Astrocyte (in vitro differentiated cells and primary cell): Measurements from ENCODE around the gene PSG1. TPM values are rescaled to one million over a fixed set of nuclear protein-coding genes. Genes with fewer than 3 reads are reported as not detected.
"Not testable (repeated sequence)": the region's sequence is repeated elsewhere in the genome, so short reads cannot be mapped to it uniquely, and the experiment has no call there.

ENCODE experiments used
- DNase-seq: peaks from one replicate; pipeline ENCODE4 v3.0.0-alpha.2; 2010; ENCODE audit warnings: low read depth
- FAIRE-seq: peaks from 2 replicates; lab custom pipeline; 2011; peaks lifted over from hg19 to GRCh38; lab: Jason Lieb, UNC
- H2AFZ ChIP-seq: 2 replicates; pipeline ENCODE4 v1.6.0; 2012; ENCODE audit warnings: low read depth, low read length, inconsistent platforms
- H3K27ac ChIP-seq: 2 replicates; pipeline ENCODE4 v1.5.1; 2011; ENCODE audit warnings: low read depth, low read length, inconsistent platforms
- H3K27me3 ChIP-seq: 2 replicates; pipeline ENCODE4 v1.6.0; 2011; ENCODE audit warnings: low read length, inconsistent platforms; ENCODE audit not compliant: insufficient read depth
- H3K36me3 ChIP-seq: 2 replicates; pipeline ENCODE4 v1.5.1; 2011; ENCODE audit warnings: low read length, inconsistent platforms; ENCODE audit not compliant: insufficient read depth
- H3K4me1 ChIP-seq: 2 replicates; pipeline ENCODE4 v1.5.1; 2011; ENCODE audit warnings: low read length, inconsistent platforms; ENCODE audit not compliant: insufficient read depth
- H3K4me2 ChIP-seq: 2 replicates; pipeline ENCODE4 v1.6.0; 2012; ENCODE audit warnings: low read length, inconsistent platforms
- H3K4me3 ChIP-seq: 2 replicates; pipeline ENCODE4 v1.5.1; 2011; ENCODE audit warnings: low read depth, mild to moderate bottlenecking, low read length, inconsistent platforms; ENCODE audit not compliant: insufficient read depth
- H3K79me2 ChIP-seq: 2 replicates; pipeline ENCODE4 v1.6.0; 2012; ENCODE audit warnings: mild to moderate bottlenecking, low read length, inconsistent platforms; ENCODE audit not compliant: insufficient read depth
- H3K9ac ChIP-seq: 2 replicates; pipeline ENCODE4 v1.6.0; 2012; ENCODE audit warnings: mild to moderate bottlenecking, low read length, inconsistent platforms
- H3K9me3 ChIP-seq: 2 replicates; pipeline ENCODE4 v1.5.1; 2012; ENCODE audit warnings: low read depth, mild to moderate bottlenecking, low read length, inconsistent platforms; ENCODE audit not compliant: insufficient read depth
- H4K20me1 ChIP-seq: 2 replicates; pipeline ENCODE4 v1.6.0; 2012; ENCODE audit warnings: low read length, inconsistent platforms; ENCODE audit not compliant: insufficient read depth
- H3K27ac Mint-ChIP-seq: one replicate; pipeline ENCODE4 v1.8.0; 2021; ENCODE audit warnings: mild to moderate bottlenecking, mixed read lengths; ENCODE audit not compliant: unreplicated experiment
- H3K27me3 Mint-ChIP-seq: one replicate; pipeline ENCODE4 v1.8.0; 2021; ENCODE audit warnings: low read depth, mixed read lengths; ENCODE audit not compliant: unreplicated experiment
- H3K36me3 Mint-ChIP-seq: one replicate; pipeline ENCODE4 v1.8.0; 2021; ENCODE audit warnings: low read depth, mixed read lengths; ENCODE audit not compliant: unreplicated experiment
- H3K4me1 Mint-ChIP-seq: one replicate; pipeline ENCODE4 v1.8.0; 2021; ENCODE audit warnings: low read depth, mixed read lengths; ENCODE audit not compliant: unreplicated experiment
- H3K4me3 Mint-ChIP-seq: one replicate; pipeline ENCODE4 v1.8.0; 2021; ENCODE audit warnings: mild to moderate bottlenecking, moderate library complexity, mixed read lengths; ENCODE audit not compliant: unreplicated experiment
- H3K9me3 Mint-ChIP-seq: one replicate; pipeline ENCODE4 v1.8.0; 2021; ENCODE audit warnings: mild to moderate bottlenecking, mixed read lengths; ENCODE audit not compliant: unreplicated experiment
- CTCF ChIP-seq: IDR thresholded peaks from 2 replicates; pipeline ENCODE4 v1.5.1; 2011; ENCODE audit warnings: low read depth, mild to moderate bottlenecking, inconsistent platforms, low read length, moderate library complexity; ENCODE audit not compliant: insufficient read depth
- EZH2 ChIP-seq: IDR thresholded peaks from 2 replicates; pipeline ENCODE4 v1.6.1; 2012; ENCODE audit warnings: mild to moderate bottlenecking, low read length, inconsistent platforms; ENCODE audit not compliant: insufficient read depth
- total RNA-seq: library from RNA; stranded (reverse); gene quantifications from 2 replicates; pipeline ENCODE4 v1.2.1, GENCODE V29; 2021

The PSG1 gene
- total RNA-seq, 1 donor from 2014 or later = 0.52 TPM

- Mint-ChIP-seq H3K27ac (no peak overlapping the region), H3K36me3 (peaks cover 3% of the 10 kb centered on the region), H3K27me3 (no peaks in the 10 kb centered on the region), H3K4me1 (no peaks in the 10 kb centered on the region), H3K4me3 (no peak overlapping the region), H3K9me3 (peaks cover 30% of the 10 kb centered on the region)
- no peaks in the 10 kb centered on the region for H3K36me3 ChIP-seq
- H3K9ac ChIP-seq = peak overlapping the region; percentile 78
- H3K27me3 ChIP-seq = no peaks in the 10 kb centered on the region
- H4K20me1 ChIP-seq = no peaks in the 10 kb centered on the region
- H3K4me1 ChIP-seq = peaks cover 19% of the 10 kb centered on the region
- no peak overlapping the region for H3K4me3 ChIP-seq
- H3K4me2 ChIP-seq = peak overlapping the region; percentile 75
- no peaks in the 10 kb centered on the region for H3K9me3 ChIP-seq
- H3K27ac ChIP-seq = peak overlapping the region; percentile 97
- no peak overlapping the region for H2AFZ ChIP-seq
- no peaks in the 10 kb centered on the region for H3K79me2 ChIP-seq
- no peak for TF ChIP-seq CTCF
- TF ChIP-seq EZH2 = no peak
- DNase-seq = peak; percentile 98
- peak; percentile 97 for FAIRE-seq
Observed at GRCh38 chr19:42850981-42851717, 28.4 kb downstream of the PSG1 start.

GRCh38 chr19:42846597-42846996, 32.9 kb downstream of the PSG1 start:
- peak; percentile 14 for DNase-seq
- no peak for FAIRE-seq
- TF ChIP-seq EZH2 = no peak
- no peak for TF ChIP-seq CTCF
- H3K9me3 ChIP-seq = no peaks in the 10 kb centered on the region
- H3K4me3 ChIP-seq = no peak overlapping the region
- H3K27me3 Mint-ChIP-seq = no peaks in the 10 kb centered on the region
- no peaks in the 10 kb centered on the region for H3K36me3 Mint-ChIP-seq
- no peaks in the 10 kb centered on the region for H3K4me1 Mint-ChIP-seq
- no peak overlapping the region for H3K27ac Mint-ChIP-seq
- no peak overlapping the region for H2AFZ ChIP-seq
- no peak overlapping the region for H3K27ac ChIP-seq
- no peak overlapping the region for H3K4me3 Mint-ChIP-seq
- H3K9ac ChIP-seq = no peak overlapping the region
- no peaks in the 10 kb centered on the region for H3K36me3 ChIP-seq
- H3K4me1 ChIP-seq = peaks cover 10% of the 10 kb centered on the region
- peaks cover 17% of the 10 kb centered on the region for H3K9me3 Mint-ChIP-seq
- no peak overlapping the region for H3K4me2 ChIP-seq
- no peaks in the 10 kb centered on the region for H4K20me1 ChIP-seq
- H3K79me2 ChIP-seq = no peaks in the 10 kb centered on the region
- H3K27me3 ChIP-seq = no peaks in the 10 kb centered on the region

GRCh38 chr19:42843631-42844030, 35.9 kb downstream of the PSG1 start:
- not testable (repeated sequence) for H3K36me3 ChIP-seq, H3K27me3 ChIP-seq, H3K4me3 Mint-ChIP-seq, H3K9ac ChIP-seq, H3K36me3 Mint-ChIP-seq, H3K4me1 Mint-ChIP-seq, H3K4me3 ChIP-seq, H3K27ac Mint-ChIP-seq, H3K4me1 ChIP-seq, H3K27me3 Mint-ChIP-seq, FAIRE-seq, H3K9me3 ChIP-seq, DNase-seq, H2AFZ ChIP-seq, H3K79me2 ChIP-seq, H4K20me1 ChIP-seq, H3K27ac ChIP-seq, H3K4me2 ChIP-seq
- H3K9me3 Mint-ChIP-seq = peaks cover 17% of the 10 kb centered on the region

- H3K4me1 ChIP-seq, DNase-seq, H3K4me2 ChIP-seq, H3K4me3 ChIP-seq, H3K9me3 Mint-ChIP-seq, H3K4me3 Mint-ChIP-seq, H3K27me3 Mint-ChIP-seq, H3K27me3 ChIP-seq, H3K4me1 Mint-ChIP-seq, H3K79me2 ChIP-seq, H3K9me3 ChIP-seq, H3K36me3 ChIP-seq, H3K9ac ChIP-seq, H4K20me1 ChIP-seq, H3K27ac ChIP-seq, H2AFZ ChIP-seq, H3K36me3 Mint-ChIP-seq, H3K27ac Mint-ChIP-seq, FAIRE-seq: not testable (repeated sequence)
Observed at GRCh38 chr19:42832746-42833442, 46.6 kb downstream of the PSG1 start.
